Nephron progenitor cell (in vitro differentiated cells): Measurements from ENCODE around the gene MYRFL.

Experiments
- DNase-seq: peaks from one replicate; pipeline ENCODE4 v3.0.0; 2021
- H3K27ac Mint-ChIP-seq: 2 replicates; pipeline ENCODE4 v1.8.0; 2021; ENCODE audit warnings: mild to moderate bottlenecking, moderate library complexity, mixed read lengths
- H3K27me3 Mint-ChIP-seq: 2 replicates; pipeline ENCODE4 v1.8.0; 2021; ENCODE audit warnings: mild to moderate bottlenecking, low read depth, mixed read lengths; ENCODE audit not compliant: poor library complexity
- H3K36me3 Mint-ChIP-seq: 2 replicates; pipeline ENCODE4 v1.8.0; 2021; ENCODE audit warnings: low read depth, mixed read lengths
- H3K4me1 Mint-ChIP-seq: 2 replicates; pipeline ENCODE4 v1.8.0; 2021; ENCODE audit warnings: mixed read lengths
- H3K4me3 Mint-ChIP-seq: 2 replicates; pipeline ENCODE4 v1.8.0; 2021; ENCODE audit warnings: mild to moderate bottlenecking, moderate library complexity, mixed read lengths
- H3K9me3 Mint-ChIP-seq: 2 replicates; pipeline ENCODE4 v1.8.0; 2021; ENCODE audit warnings: mild to moderate bottlenecking, moderate library complexity, mixed read lengths
- TF ChIP-seq, protein P1 (sequence below): fragments of 200-600 bp; sonication (generic); IDR thresholded peaks from 2 replicates; pipeline ENCODE4 v1.5.0; 2021; ENCODE audit warnings: antibody characterized with exemption

The MYRFL gene

DNA sequence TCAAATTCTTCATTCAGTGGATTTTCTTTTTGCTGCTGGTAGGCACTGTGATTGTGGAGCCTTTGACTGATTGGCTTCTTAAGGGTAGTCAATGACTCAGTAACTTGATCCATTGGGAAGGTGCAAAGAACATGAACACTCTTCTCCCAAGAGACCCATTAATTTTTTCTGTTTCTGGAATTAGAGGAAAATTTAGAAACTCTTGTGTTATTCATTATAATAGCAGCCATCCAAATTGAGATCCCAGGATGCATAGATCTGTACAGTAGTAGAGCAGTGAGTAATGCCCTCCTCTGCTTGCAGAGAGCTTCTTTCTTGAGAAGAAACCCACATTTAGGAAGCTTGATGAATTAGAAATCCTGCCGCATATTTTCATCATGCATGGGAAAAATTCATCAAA lies 63.9 kb downstream of the MYRFL start:
- H3K36me3 Mint-ChIP-seq: no peaks in the 10 kb centered on the region
- peaks cover 3% of the 10 kb centered on the region for H3K27me3 Mint-ChIP-seq
- no peak overlapping the region for H3K27ac Mint-ChIP-seq

DNA sequence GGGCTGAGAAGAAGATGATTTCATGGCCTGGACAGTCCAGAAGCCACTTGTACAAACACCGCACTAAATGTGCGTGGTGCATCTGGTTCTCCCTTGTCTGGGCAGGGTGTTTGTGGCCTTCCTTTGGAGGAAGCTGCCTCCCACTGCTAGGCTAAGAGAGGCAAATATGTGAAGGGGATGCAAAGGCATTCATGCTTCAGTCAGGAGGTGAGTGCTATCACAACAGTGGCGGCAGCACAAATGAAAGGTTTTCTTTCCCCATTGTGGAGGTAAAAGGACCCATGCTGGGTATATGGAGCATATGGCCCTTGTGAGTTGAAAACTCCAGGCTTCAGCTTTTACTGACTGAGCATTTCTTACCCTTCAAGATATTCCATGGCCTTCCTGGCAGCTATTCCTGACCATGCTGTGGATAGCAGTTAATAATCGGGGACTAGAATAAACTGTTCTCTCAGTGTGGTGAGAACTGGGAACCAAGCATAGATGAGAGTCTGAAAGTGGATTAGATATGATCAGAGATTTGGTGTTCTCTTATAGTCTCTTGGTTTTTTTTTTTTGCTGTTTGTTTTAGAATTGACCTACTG lies 69.9 kb downstream of the MYRFL start:
- no peaks in the 10 kb centered on the region for H3K9me3 Mint-ChIP-seq

More for the DNA sequence above, 63.9 kb downstream of the MYRFL start:
- Mint-ChIP-seq H3K4me1 (peaks cover 14% of the 10 kb centered on the region), H3K4me3 (no peak overlapping the region), H3K9me3 (no peaks in the 10 kb centered on the region)
- TF ChIP-seq, protein P1, sequence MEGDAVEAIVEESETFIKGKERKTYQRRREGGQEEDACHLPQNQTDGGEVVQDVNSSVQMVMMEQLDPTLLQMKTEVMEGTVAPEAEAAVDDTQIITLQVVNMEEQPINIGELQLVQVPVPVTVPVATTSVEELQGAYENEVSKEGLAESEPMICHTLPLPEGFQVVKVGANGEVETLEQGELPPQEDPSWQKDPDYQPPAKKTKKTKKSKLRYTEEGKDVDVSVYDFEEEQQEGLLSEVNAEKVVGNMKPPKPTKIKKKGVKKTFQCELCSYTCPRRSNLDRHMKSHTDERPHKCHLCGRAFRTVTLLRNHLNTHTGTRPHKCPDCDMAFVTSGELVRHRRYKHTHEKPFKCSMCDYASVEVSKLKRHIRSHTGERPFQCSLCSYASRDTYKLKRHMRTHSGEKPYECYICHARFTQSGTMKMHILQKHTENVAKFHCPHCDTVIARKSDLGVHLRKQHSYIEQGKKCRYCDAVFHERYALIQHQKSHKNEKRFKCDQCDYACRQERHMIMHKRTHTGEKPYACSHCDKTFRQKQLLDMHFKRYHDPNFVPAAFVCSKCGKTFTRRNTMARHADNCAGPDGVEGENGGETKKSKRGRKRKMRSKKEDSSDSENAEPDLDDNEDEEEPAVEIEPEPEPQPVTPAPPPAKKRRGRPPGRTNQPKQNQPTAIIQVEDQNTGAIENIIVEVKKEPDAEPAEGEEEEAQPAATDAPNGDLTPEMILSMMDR: no peak
- DNase-seq: no peak

DNA sequence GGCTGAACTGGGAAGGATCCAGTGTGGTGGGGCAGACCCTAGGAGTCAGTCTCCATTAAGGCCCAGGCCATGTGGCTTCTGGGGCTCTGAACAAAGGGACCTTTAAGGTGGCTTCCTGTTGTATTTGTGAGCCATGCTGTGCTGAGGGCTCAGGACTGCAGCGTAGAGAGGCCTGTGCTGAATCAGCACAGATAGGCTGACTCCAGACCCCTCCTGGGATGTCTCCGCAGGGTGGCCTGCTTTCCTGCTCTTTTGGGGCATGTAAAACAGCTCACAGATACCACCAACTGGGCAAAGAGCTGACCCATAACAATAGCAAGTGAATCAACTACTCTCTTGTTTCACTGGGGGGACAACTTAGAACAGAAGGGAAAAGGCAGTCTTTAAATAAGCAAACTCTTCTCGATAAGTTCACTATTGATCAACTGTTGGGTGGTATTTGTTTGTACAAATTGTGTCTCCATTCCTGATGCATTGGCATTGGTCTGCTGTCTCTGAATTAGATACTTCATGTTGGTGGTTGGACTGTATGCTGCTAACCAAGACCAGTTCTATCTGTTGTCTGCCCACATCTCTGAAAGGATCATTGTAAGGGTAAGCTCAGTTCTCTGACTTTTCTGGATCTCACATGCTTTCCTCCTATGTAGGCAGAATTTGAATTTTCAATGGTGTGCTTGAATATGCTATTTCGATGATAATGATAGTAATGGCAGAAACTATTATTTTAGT lies 71.8 kb downstream of the MYRFL start:
- TF ChIP-seq, protein P1: no peak
- Mint-ChIP-seq H3K27me3 (no peaks in the 10 kb centered on the region), H3K27ac (peak overlapping the region; percentile 63), H3K4me1 (peaks cover 25% of the 10 kb centered on the region), H3K9me3 (no peaks in the 10 kb centered on the region), H3K36me3 (no peaks in the 10 kb centered on the region), H3K4me3 (no peak overlapping the region)
- DNase-seq: no peak

More for the DNA sequence above, 69.9 kb downstream of the MYRFL start:
- no peaks in the 10 kb centered on the region for H3K36me3 Mint-ChIP-seq
- H3K4me1 Mint-ChIP-seq: peaks cover 25% of the 10 kb centered on the region
- H3K27me3 Mint-ChIP-seq: no peaks in the 10 kb centered on the region
- TF ChIP-seq, protein P1: no peak
- no peak overlapping the region for H3K4me3 Mint-ChIP-seq
- no peak for DNase-seq
- H3K27ac Mint-ChIP-seq: no peak overlapping the region

DNA sequence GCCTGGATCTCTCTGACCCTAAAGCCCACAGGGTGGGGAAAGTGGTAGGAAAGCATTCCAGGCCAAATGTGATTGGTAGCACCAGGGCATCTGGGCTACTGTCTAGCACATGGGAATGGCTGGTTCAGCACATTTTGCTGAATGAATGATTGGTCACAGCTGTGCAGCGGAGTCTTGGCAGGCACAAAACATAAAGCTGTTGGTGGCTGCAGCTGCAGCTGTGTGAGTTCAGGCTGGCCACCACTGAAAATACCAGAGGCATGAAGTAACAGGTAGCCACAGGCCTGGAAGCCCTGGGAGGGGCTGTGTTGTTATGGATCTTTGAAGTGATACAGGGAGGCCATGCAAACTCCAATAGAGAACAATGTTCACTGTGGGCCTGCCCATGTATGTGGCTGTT lies 72.7 kb downstream of the MYRFL start:
- H3K4me1 Mint-ChIP-seq: peaks cover 25% of the 10 kb centered on the region
- no peak overlapping the region for H3K4me3 Mint-ChIP-seq
- DNase-seq: no peak
- no peaks in the 10 kb centered on the region for H3K36me3 Mint-ChIP-seq
- TF ChIP-seq, protein P1: no peak
- H3K9me3 Mint-ChIP-seq: no peaks in the 10 kb centered on the region
- H3K27me3 Mint-ChIP-seq: no peaks in the 10 kb centered on the region
- no peak overlapping the region for H3K27ac Mint-ChIP-seq

DNA sequence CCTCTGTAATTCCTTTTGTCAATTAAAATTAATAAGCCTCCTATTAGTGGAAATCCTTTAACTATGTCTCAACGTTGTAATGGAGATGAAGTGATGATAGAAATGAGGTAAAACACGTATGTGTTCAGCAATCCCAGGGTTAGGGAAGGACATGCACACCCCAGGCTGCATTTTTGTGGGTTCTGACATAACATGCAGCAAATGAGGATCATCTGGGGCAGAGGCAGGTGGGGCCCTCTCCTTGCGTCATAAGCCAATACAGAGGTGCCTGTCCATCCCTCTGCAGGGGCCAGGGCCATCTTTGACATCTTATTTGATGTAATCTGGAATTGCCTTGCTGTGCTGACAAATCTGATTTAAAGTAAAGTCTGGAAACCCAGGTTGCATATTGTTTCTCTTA lies 73.2 kb downstream of the MYRFL start:
- H3K27ac Mint-ChIP-seq: no peak overlapping the region
- DNase-seq: no peak

More for the DNA sequence above, 73.2 kb downstream of the MYRFL start:
- Mint-ChIP-seq H3K9me3 (no peaks in the 10 kb centered on the region), H3K36me3 (no peaks in the 10 kb centered on the region), H3K4me3 (no peak overlapping the region), H3K27me3 (no peaks in the 10 kb centered on the region), H3K4me1 (peaks cover 25% of the 10 kb centered on the region)
- TF ChIP-seq, protein P1: no peak
